ENCODE data around the gene C2CD4B.

Gene C2CD4B

GRCh38 chr15:62118520-62119226 is 46.4 kb downstream of the C2CD4B start:
- DNase-seq (ENCODE audit: low read depth), result no peak

- no peak for DNase-seq (ENCODE audit: low read depth)
These were observed 49.2 kb downstream of the C2CD4B start for GRCh38 chr15:62115847-62116246.

All from HS-5 (cell line).